H9 (cell line): Measurements from ENCODE around the gene CHD9. TPM values are rescaled to one million over a fixed set of nuclear protein-coding genes. Genes with fewer than 3 reads are reported as not detected.
A peak's percentile ranks its signal among the peaks of the same experiment; 100 is the strongest.

Source experiments
- DNase-seq: peaks from one replicate; pipeline ENCODE4 v3.0.0-alpha.2; 2017
- H2AFZ ChIP-seq: one replicate; pipeline ENCODE4 v1.6.1; 2013; ENCODE audit warnings: mild to moderate bottlenecking, low read length, control low read depth, moderate library complexity
- H2AK5ac ChIP-seq: 2 replicates; pipeline ENCODE4 v1.6.1; 2013; ENCODE audit warnings: low read length, control low read depth, mixed read lengths; ENCODE audit not compliant: insufficient read length
- H2BK120ac ChIP-seq: one replicate; pipeline ENCODE4 v1.6.1; 2013; ENCODE audit warnings: low read depth, mild to moderate bottlenecking, low read length, control low read depth, inconsistent platforms; ENCODE audit not compliant: poor library complexity, severe bottlenecking
- H2BK12ac ChIP-seq: 2 replicates; pipeline ENCODE4 v1.6.1; 2013; ENCODE audit warnings: low read length, control low read depth, mixed read lengths, low read depth; ENCODE audit not compliant: insufficient read length
- H2BK15ac ChIP-seq: 2 replicates; pipeline ENCODE4 v1.6.1; 2013; ENCODE audit warnings: low read depth, low read length, control low read depth
- H2BK20ac ChIP-seq: one replicate; pipeline ENCODE4 v1.6.1; 2013; ENCODE audit warnings: low read depth, mild to moderate bottlenecking, low read length, control low read depth, inconsistent platforms; ENCODE audit not compliant: poor library complexity, severe bottlenecking
- H2BK5ac ChIP-seq: 2 replicates; pipeline ENCODE4 v1.6.1; 2013; ENCODE audit warnings: low read length, control low read depth, mixed read lengths; ENCODE audit not compliant: insufficient read length
- H3K14ac ChIP-seq: 2 replicates; pipeline ENCODE4 v1.6.1; 2013; ENCODE audit warnings: low read length, control low read depth; ENCODE audit not compliant: insufficient read depth
- H3K18ac ChIP-seq: 2 replicates; pipeline ENCODE4 v1.6.1; 2013; ENCODE audit warnings: low read depth, mild to moderate bottlenecking, mixed read lengths, low read length, control low read depth; ENCODE audit not compliant: insufficient read length
- H3K23ac ChIP-seq: 2 replicates; pipeline ENCODE4 v1.6.1; 2013; ENCODE audit warnings: low read length, control low read depth, mixed read lengths, low read depth; ENCODE audit not compliant: insufficient read length
- H3K23me2 ChIP-seq: 2 replicates; pipeline ENCODE4 v1.6.1; 2013; ENCODE audit warnings: low read depth, mild to moderate bottlenecking, mixed read lengths, low read length, control low read depth; ENCODE audit not compliant: insufficient read length, poor library complexity, severe bottlenecking
- H3K27ac ChIP-seq: 2 replicates; pipeline ENCODE4 v1.5.1; 2013; ENCODE audit warnings: low read length, control low read depth, mixed read lengths, low read depth; ENCODE audit not compliant: insufficient read length
- H3K27me3 ChIP-seq: 2 replicates; pipeline ENCODE4 v1.6.1; 2013; ENCODE audit warnings: low read length, control low read depth, inconsistent platforms; ENCODE audit not compliant: insufficient read depth
- H3K4ac ChIP-seq: 2 replicates; pipeline ENCODE4 v1.6.1; 2013; ENCODE audit warnings: low read depth, mild to moderate bottlenecking, control low read depth, inconsistent platforms, low read length, moderate library complexity
- H3K4me1 ChIP-seq: 2 replicates; pipeline ENCODE4 v1.6.1; 2013; ENCODE audit warnings: low read length, control low read depth, inconsistent platforms; ENCODE audit not compliant: insufficient read depth
- H3K4me2 ChIP-seq: 2 replicates; pipeline ENCODE4 v1.6.1; 2013; ENCODE audit warnings: low read length, control low read depth, mixed read lengths; ENCODE audit not compliant: insufficient read length, insufficient read depth
- H3K56ac ChIP-seq: 2 replicates; pipeline ENCODE4 v1.6.1; 2013; ENCODE audit warnings: low read depth, mild to moderate bottlenecking, mixed read lengths, low read length, control low read depth; ENCODE audit not compliant: insufficient read length
- H3K79me1 ChIP-seq: 2 replicates; pipeline ENCODE4 v1.6.1; 2013; ENCODE audit warnings: low read depth, mild to moderate bottlenecking, moderate library complexity, low read length, control low read depth, inconsistent platforms; ENCODE audit not compliant: insufficient read depth, poor library complexity, severe bottlenecking
- H3K79me2 ChIP-seq: 2 replicates; pipeline ENCODE4 v1.6.1; 2013; ENCODE audit warnings: low read length, control low read depth, inconsistent platforms; ENCODE audit not compliant: insufficient read depth
- H3K9ac ChIP-seq: 2 replicates; pipeline ENCODE4 v1.6.1; 2013; ENCODE audit warnings: low read length, control low read depth, mixed read lengths; ENCODE audit not compliant: insufficient read length; ENCODE audit errors: extremely low read depth
- H3K9me3 ChIP-seq: one replicate; pipeline ENCODE4 v1.6.1; 2013; ENCODE audit warnings: low read depth, low read length, inconsistent platforms; ENCODE audit not compliant: control insufficient read depth
- H3T11ph ChIP-seq: one replicate; pipeline ENCODE4 v1.6.1; 2013; ENCODE audit warnings: mild to moderate bottlenecking, low read length, control low read depth, inconsistent platforms
- H4K20me1 ChIP-seq: one replicate; pipeline ENCODE4 v1.6.1; 2013; ENCODE audit not compliant: control insufficient read depth, insufficient read length, insufficient read depth
- H4K5ac ChIP-seq: 2 replicates; pipeline ENCODE4 v1.6.1; 2013; ENCODE audit warnings: low read depth, mild to moderate bottlenecking, mixed read lengths, low read length, control low read depth; ENCODE audit not compliant: insufficient read length
- H4K8ac ChIP-seq: replicated peaks from 2 replicates; pipeline ENCODE4 v1.6.1; 2013; ENCODE audit warnings: low read length, control low read depth, mixed read lengths, low read depth; ENCODE audit not compliant: insufficient read length
- H4K91ac ChIP-seq: 2 replicates; pipeline ENCODE4 v1.6.1; 2013; ENCODE audit warnings: low read depth, mild to moderate bottlenecking, moderate library complexity, mixed read lengths, low read length, control low read depth; ENCODE audit not compliant: insufficient read length
- H3K27ac Mint-ChIP-seq, 3 experiments: 2 replicates in 2 of 3; 3 replicates in 1 of 3; pipeline ENCODE4 v1.8.0; 2020 to 2021; ENCODE audit warnings: mixed read lengths in 3 of 3, mild to moderate bottlenecking in 1 of 3, moderate library complexity in 1 of 3
- H3K27me3 Mint-ChIP-seq: 2 replicates; pipeline ENCODE4 v1.8.0; 2021; ENCODE audit warnings: low read depth, mild to moderate bottlenecking, moderate library complexity, mixed read lengths
- H3K36me3 Mint-ChIP-seq, 3 experiments: 2 replicates in 2 of 3; 3 replicates in 1 of 3; pipeline ENCODE4 v1.8.0; 2020 to 2021; ENCODE audit warnings: low read depth in 3 of 3, mixed read lengths in 3 of 3; ENCODE audit not compliant: insufficient read depth in 1 of 3
- H3K4me1 Mint-ChIP-seq, 2 experiments: 2 replicates each; pipeline ENCODE4 v1.8.0; 2020; ENCODE audit warnings: mixed read lengths in 2 of 2
- H3K4me3 Mint-ChIP-seq, 2 experiments: 2 replicates in 1 of 2; 3 replicates in 1 of 2; pipeline ENCODE4 v1.8.0; 2020 to 2021; ENCODE audit warnings: mild to moderate bottlenecking in 2 of 2, mixed read lengths in 2 of 2, moderate library complexity in 1 of 2
- H3K9me3 Mint-ChIP-seq, 2 experiments: 2 replicates in 1 of 2; 3 replicates in 1 of 2; pipeline ENCODE4 v1.8.0; 2020; ENCODE audit warnings: mild to moderate bottlenecking in 2 of 2, mixed read lengths in 2 of 2, moderate library complexity in 1 of 2
- CTCF ChIP-seq: fragments of 200-600 bp; sonication (generic); conservative IDR thresholded peaks from 3 replicates; pipeline ENCODE4 v1.8.0; 2021; ENCODE audit warnings: antibody characterized with exemption, mild to moderate bottlenecking
- WGBS: extraction: QIAGEN DNeasy Blood & Tissue Kit; methylation state at CpG from one replicate; pipeline ENCODE4 v1.1.7; 2013; ENCODE audit warnings: missing lambda C conversion rate, low lambda C conversion rate, mixed read lengths; ENCODE audit not compliant: insufficient read length; ENCODE audit errors: extremely low coverage; 5-methylcytosine and 5-hydroxymethylcytosine counted together
- total RNA-seq: library from RNA; stranded (reverse); gene quantifications from 2 replicates; pipeline ENCODE4 v1.2.1, GENCODE V29; 2021

The CHD9 gene
- total RNA-seq, 1 experiment from 2014 or later = 46.2 TPM

GRCh38 chr16:53059672-53060071 is 4.9 kb downstream of the CHD9 start:
- H2BK15ac ChIP-seq = no peak overlapping the region
- no peak overlapping the region for H2AK5ac ChIP-seq
- Mint-ChIP-seq H3K27ac (peak overlapping the region in 1 of 3 experiments; percentile 52; a peak in 1 of 7 replicates), H3K4me3 (no peak overlapping the region), H3K36me3 (peaks cover 0 to 4% (median 0%) of the 10 kb centered on the region in 3 experiments; a peak in 2 of 7 replicates), H3K9me3 (no peaks in the 10 kb centered on the region), H3K4me1 (peaks cover 21 to 30% of the 10 kb centered on the region in 2 experiments), H3K27me3 (no peaks in the 10 kb centered on the region)
- TF ChIP-seq CTCF = no peak
- H3K4me2 ChIP-seq = no peak overlapping the region
- no peaks in the 10 kb centered on the region for H4K20me1 ChIP-seq
- peaks cover 1% of the 10 kb centered on the region; the same call in 1 of the 2 replicates for H3K79me2 ChIP-seq
- no peak overlapping the region for H3K9ac ChIP-seq
- H4K5ac ChIP-seq = no peak overlapping the region
- no peak overlapping the region for H4K8ac ChIP-seq
- no peak overlapping the region for H2BK120ac ChIP-seq
- no peak overlapping the region for H3K4ac ChIP-seq
- H3T11ph ChIP-seq = no peak overlapping the region
- no peak overlapping the region for H3K23ac ChIP-seq
- H3K27me3 ChIP-seq = no peaks in the 10 kb centered on the region
- H3K14ac ChIP-seq = no peak overlapping the region
- no peak overlapping the region for H2BK5ac ChIP-seq
- no peak overlapping the region for H3K27ac ChIP-seq
- no peak overlapping the region for H2AFZ ChIP-seq
- no CpG with 5 or more reads among the region's 7 CpGs for WGBS
- no peaks in the 10 kb centered on the region for H3K9me3 ChIP-seq
- no peak overlapping the region for H4K91ac ChIP-seq
- DNase-seq = no peak
- H2BK20ac ChIP-seq = no peak overlapping the region
- no peak overlapping the region for H3K56ac ChIP-seq
- H3K79me1 ChIP-seq = no peaks in the 10 kb centered on the region
- no peak overlapping the region for H2BK12ac ChIP-seq
- H3K18ac ChIP-seq = no peak overlapping the region
- H3K23me2 ChIP-seq = peaks cover 13% of the 10 kb centered on the region
- 0 out of 2 replicates have a peak, but pooled peaks cover 2% of the 10 kb centered on the region for H3K4me1 ChIP-seq
